Endothelial cell of umbilical vein (primary cell): Measurements from ENCODE around the gene MBOAT2. TPM values are rescaled to one million over a fixed set of nuclear protein-coding genes. Genes with fewer than 3 reads are reported as not detected.
"Not testable (repeated sequence)": the region's sequence is repeated elsewhere in the genome, so short reads cannot be mapped to it uniquely, and the experiment has no call there.

ENCODE experiments used
- BruUV-seq: library from RNA; stranded (reverse); fragments of 400-500 nt; replicated peaks from 2 replicates; lab custom pipeline; 2021; lab: Mats Ljungman, UMichigan
- CTCF ChIA-PET: fragments of 300-600, 350-600 bp; sonication (Branson Sonifier 250); formaldehyde crosslinking; loops from one replicate; lab custom pipeline; 2021; ENCODE audit warnings: antibody characterized with exemption, inconsistent platforms; lab: Charles Lee
- POLR2A ChIA-PET: fragments of 300-600, 350-600 bp; sonication (Branson Sonifier 250); formaldehyde crosslinking; loops from one replicate; lab custom pipeline; 2021; ENCODE audit warnings: antibody characterized with exemption, inconsistent platforms; lab: Charles Lee
- DNase-seq: peaks from one replicate; pipeline ENCODE4 v3.0.0-alpha.2; 2011; ENCODE audit warnings: low read depth, low spot score
- FAIRE-seq: peaks from 2 replicates; lab custom pipeline; 2011; peaks lifted over from hg19 to GRCh38; lab: Jason Lieb, UNC
- H2AFZ ChIP-seq: 2 replicates; pipeline ENCODE4 v1.6.0; 2012; ENCODE audit warnings: low read depth, low read length, control low read depth, inconsistent platforms
- H3K27ac ChIP-seq: 2 replicates; pipeline ENCODE4 v1.5.1; 2011; ENCODE audit warnings: low read depth, mild to moderate bottlenecking, control low read depth, low read length, moderate library complexity; ENCODE audit not compliant: insufficient read depth
- H3K27me3 ChIP-seq, 2 experiments: 2 replicates each; pipeline versions ENCODE4 v1.6.0 to v1.6.1; 2011; ENCODE audit warnings: low read length in 2 of 2, mixed read lengths in 1 of 2; ENCODE audit not compliant: control insufficient read depth in 2 of 2, insufficient read depth in 2 of 2
- H3K36me3 ChIP-seq, 2 experiments: 2 replicates in 1 of 2; 3 replicates in 1 of 2; pipeline ENCODE4 v1.5.1; 2011; ENCODE audit warnings: low read length in 2 of 2, mild to moderate bottlenecking in 1 of 2, moderate library complexity in 1 of 2; ENCODE audit not compliant: control insufficient read depth in 2 of 2, insufficient read depth in 2 of 2; ENCODE audit errors: extremely low read depth in 1 of 2
- H3K4me1 ChIP-seq: 3 replicates; pipeline ENCODE4 v1.5.1; 2011; ENCODE audit warnings: mild to moderate bottlenecking, low read length; ENCODE audit not compliant: control insufficient read depth, insufficient read depth; ENCODE audit errors: extremely low read depth
- H3K4me2 ChIP-seq: 2 replicates; pipeline ENCODE4 v1.6.1; 2011; ENCODE audit warnings: low read length, control low read depth, mixed read lengths; ENCODE audit not compliant: insufficient read depth
- H3K4me3 ChIP-seq, 3 experiments: fragments of 200-600 bp in 1 of 3; sonication (generic), shearing (Covaris generic) in 1 of 3; replicated peaks in 1 of 3; 2 replicates each; pipeline ENCODE4 v1.5.1; 2011 to 2016; ENCODE audit warnings: control low read depth in 3 of 3, low read length in 3 of 3, mild to moderate bottlenecking in 2 of 3, inconsistent platforms in 1 of 3, low read depth in 1 of 3, moderate library complexity in 1 of 3; ENCODE audit not compliant: insufficient read depth in 1 of 3
- H3K79me2 ChIP-seq: 2 replicates; pipeline ENCODE4 v1.6.0; 2012; ENCODE audit warnings: low read length, inconsistent platforms; ENCODE audit not compliant: control insufficient read depth, insufficient read depth
- H3K9ac ChIP-seq: replicated peaks from 2 replicates; pipeline ENCODE3; 2011; ENCODE audit warnings: low read length, control low read depth; ENCODE audit not compliant: insufficient read depth; ENCODE audit errors: extremely low read depth
- H3K9me1 ChIP-seq: replicated peaks from 3 replicates; pipeline ENCODE4 v1.6.0; 2011; ENCODE audit warnings: mild to moderate bottlenecking, low read length; ENCODE audit not compliant: control insufficient read depth, insufficient read depth; ENCODE audit errors: extremely low read depth
- H3K9me3 ChIP-seq: replicated peaks from 2 replicates; pipeline ENCODE4 v1.5.1; 2012; ENCODE audit warnings: low read length, inconsistent platforms; ENCODE audit not compliant: control insufficient read depth, insufficient read depth
- H4K20me1 ChIP-seq: replicated peaks from 2 replicates; pipeline ENCODE3; 2011; ENCODE audit warnings: mild to moderate bottlenecking, low read length; ENCODE audit not compliant: control insufficient read depth, insufficient read depth; ENCODE audit errors: extremely low read depth
- CTCF ChIP-seq, 2 donors: IDR thresholded peaks; 1 replicate in 1 of 2; 2 replicates in 1 of 2; pipeline ENCODE4 v1.5.1; 2011; ENCODE audit warnings: low read length in 2 of 2, mild to moderate bottlenecking in 2 of 2, moderate library complexity in 2 of 2, control low read depth in 1 of 2, inconsistent platforms in 1 of 2, low read depth in 1 of 2; ENCODE audit not compliant: insufficient read depth in 1 of 2; ENCODE audit errors: extremely low read depth in 1 of 2
- EZH2 ChIP-seq: IDR thresholded peaks from 2 replicates; pipeline ENCODE4 v1.6.1; 2012; ENCODE audit warnings: borderline replicate concordance, low read depth, mild to moderate bottlenecking, moderate library complexity, low read length, inconsistent platforms; ENCODE audit not compliant: severe bottlenecking
- FOS ChIP-seq: IDR thresholded peaks from 2 replicates; pipeline ENCODE4 v1.6.1; 2011; ENCODE audit warnings: mild to moderate bottlenecking, low read length, moderate library complexity, borderline replicate concordance; ENCODE audit not compliant: insufficient read depth
- GATA2 ChIP-seq: IDR thresholded peaks from 2 replicates; pipeline ENCODE4 v1.7.0; 2011; ENCODE audit warnings: low read depth, mild to moderate bottlenecking, moderate library complexity, mixed read lengths, low read length; ENCODE audit not compliant: insufficient read length, insufficient read depth
- JUN ChIP-seq: IDR thresholded peaks from 2 replicates; pipeline ENCODE4 v1.6.1; 2011; ENCODE audit warnings: borderline replicate concordance, low read depth; ENCODE audit not compliant: insufficient read length, insufficient read depth
- MYC ChIP-seq: IDR thresholded peaks from one replicate; pipeline ENCODE4 v1.6.1; 2011; ENCODE audit warnings: mild to moderate bottlenecking, low read depth, low read length
- POLR2A ChIP-seq: IDR thresholded peaks from 2 replicates; pipeline ENCODE4 v1.6.1; 2012; ENCODE audit warnings: low read depth, mild to moderate bottlenecking, control low read depth, low read length
- POLR2AphosphoS5 ChIP-seq: IDR thresholded peaks from 2 replicates; pipeline ENCODE4 v1.6.1; 2012; ENCODE audit warnings: low read depth, mild to moderate bottlenecking, control low read depth, low read length, moderate library complexity; ENCODE audit not compliant: insufficient read depth
- dilution Hi-C: fragments of 300-500 bp; cut with MboI; formaldehyde crosslinking; loops from one replicate; pipeline ENCODE4 v1.15.0; 2019; ENCODE audit warnings: low sequenced_read_pairs; ENCODE audit not compliant: extremely low pct_ligation_motif_present
- intact Hi-C: fragments of 100-400 bp; cut with micrococcal nuclease; formaldehyde crosslinking; loops from one replicate; pipeline ENCODE4 v1.10.0; 2022
- polyA plus RNA-seq, 4 experiments: library from polyadenylated mRNA; depleted of rRNA in 3 of 4; stranded (reverse) in 3 of 4; unstranded in 1 of 4; fragments of >200 nt; gene quantifications; 2 replicates each; pipeline versions ENCODE4 v1.2.1 to v1.2.3, GENCODE V29; 2011 to 2012; ENCODE audit warnings: missing spikeins in 1 of 4
- total RNA-seq: library from RNA; stranded (reverse); gene quantifications from 2 replicates; pipeline ENCODE4 v1.2.3, GENCODE V29; 2021
- TF ChIP-seq, protein P1 (sequence below): IDR thresholded peaks from 2 replicates; pipeline ENCODE4 v1.6.1; 2011; ENCODE audit not compliant: insufficient read depth, insufficient read length

Gene MBOAT2
- total and polyA plus RNA-seq, 2 donors (not counting 3 experiments of a cell fraction or from before 2014, with no cell fraction given) = 10.9 to 22.1 TPM

- no peak overlapping the region for H3K4me2 ChIP-seq
- no peak overlapping the region for H3K9ac ChIP-seq
- H3K9me3 ChIP-seq = no peaks in the 10 kb centered on the region
- FAIRE-seq (no peak), DNase-seq (no peak)
- H3K79me2 ChIP-seq = no peaks in the 10 kb centered on the region
- no peak overlapping the region for H3K4me3 ChIP-seq
- H3K9me1 ChIP-seq = no peaks in the 10 kb centered on the region
- no peak overlapping the region for H3K27ac ChIP-seq
- TF ChIP-seq CTCF (IDR thresholded peaks at IDR 0.05; ENCODE audit: extremely low read depth in 1 of 2, insufficient read depth in 1 of 2, low read depth in 1 of 2, low read length in 2 of 2) (no peak), JUN (no peak), GATA2 (no peak), POLR2AphosphoS5 (no peak), FOS (no peak), MYC (no peak), POLR2A (no peak), EZH2 (no peak)
- TF ChIP-seq, protein P1, sequence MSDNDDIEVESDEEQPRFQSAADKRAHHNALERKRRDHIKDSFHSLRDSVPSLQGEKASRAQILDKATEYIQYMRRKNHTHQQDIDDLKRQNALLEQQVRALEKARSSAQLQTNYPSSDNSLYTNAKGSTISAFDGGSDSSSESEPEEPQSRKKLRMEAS = no peak
- CTCF ChIA-PET = no interaction called here
- H2AFZ ChIP-seq = no peak overlapping the region
- no peaks in the 10 kb centered on the region for H4K20me1 ChIP-seq
- no peaks in the 10 kb centered on the region for H3K27me3 ChIP-seq
- intact Hi-C loops (no loop called here), dilution Hi-C loops (no loop called here)
- no peaks in the 10 kb centered on the region for H3K36me3 ChIP-seq
- POLR2A ChIA-PET = no interaction called here
- H3K4me1 ChIP-seq = no peaks in the 10 kb centered on the region
- no TSS peak for BruUV-seq
Measured at GRCh38 chr2:8915941-8916340, 87.5 kb downstream of the MBOAT2 start.

GRCh38 chr2:8913767-8914166 is 89.7 kb downstream of the MBOAT2 start:
- dilution Hi-C loops, H3K4me2 ChIP-seq: not testable (repeated sequence)

More at GRCh38 chr2:8913767-8914166, 89.7 kb downstream of the MBOAT2 start:
- CTCF ChIA-PET = interaction anchor here (1.0 kb wide), 1 partner anchor 40 kb away, joined by 3 read pairs; no protein-coding TSS in a partner anchor
- H3K9me1 ChIP-seq, H3K9ac ChIP-seq, FAIRE-seq, POLR2A ChIA-PET, BruUV-seq, DNase-seq, H3K9me3 ChIP-seq, intact Hi-C loops, H4K20me1 ChIP-seq, H3K79me2 ChIP-seq, H3K36me3 ChIP-seq, H3K4me3 ChIP-seq, H3K4me1 ChIP-seq, H2AFZ ChIP-seq, H3K27ac ChIP-seq, H3K27me3 ChIP-seq: not testable (repeated sequence)
